Osteoblast (primary cell): ENCODE results near the gene FAXC. TPM values are rescaled to one million over a fixed set of nuclear protein-coding genes. Genes with fewer than 3 reads are reported as not detected.

ENCODE experiments used
- DNase-seq: peaks from one replicate; pipeline ENCODE4 v3.0.0; 2011; ENCODE audit warnings: low spot score, mixed read lengths; ENCODE audit not compliant: insufficient read length; ENCODE audit errors: missing footprints
- H2AFZ ChIP-seq: 2 replicates; pipeline ENCODE4 v1.6.0; 2011; ENCODE audit warnings: mild to moderate bottlenecking, low read length
- H3K27ac ChIP-seq: 2 replicates; pipeline ENCODE4 v1.5.1; 2011; ENCODE audit warnings: mild to moderate bottlenecking, low read depth, low read length, moderate library complexity
- H3K27me3 ChIP-seq: 2 replicates; pipeline ENCODE4 v1.6.0; 2012; ENCODE audit warnings: mild to moderate bottlenecking, control low read depth, inconsistent platforms, low read length, moderate library complexity; ENCODE audit not compliant: insufficient read depth
- H3K36me3 ChIP-seq: 2 replicates; pipeline ENCODE4 v1.5.1; 2011; ENCODE audit warnings: mild to moderate bottlenecking, low read length, control low read depth, moderate library complexity; ENCODE audit not compliant: insufficient read depth
- H3K4me1 ChIP-seq: 2 replicates; pipeline ENCODE4 v1.5.1; 2011; ENCODE audit warnings: mild to moderate bottlenecking, low read length, control low read depth, moderate library complexity; ENCODE audit not compliant: insufficient read depth
- H3K4me2 ChIP-seq: 2 replicates; pipeline ENCODE4 v1.6.0; 2011; ENCODE audit warnings: mild to moderate bottlenecking, low read length; ENCODE audit not compliant: insufficient read depth
- H3K4me3 ChIP-seq: fragments of 200-600 bp; sonication (generic); 3 replicates; pipeline ENCODE4 v1.5.1; 2012; ENCODE audit warnings: mild to moderate bottlenecking, low read length, inconsistent platforms; ENCODE audit not compliant: insufficient read depth
- H3K79me2 ChIP-seq: 2 replicates; pipeline ENCODE4 v1.6.0; 2012; ENCODE audit warnings: mild to moderate bottlenecking, low read length, control low read depth, inconsistent platforms; ENCODE audit not compliant: insufficient read depth
- H3K9me3 ChIP-seq: 2 replicates; pipeline ENCODE4 v1.5.1; 2011; ENCODE audit warnings: low read depth, low read length, control low read depth
- H4K20me1 ChIP-seq: 2 replicates; pipeline ENCODE4 v1.6.0; 2012; ENCODE audit warnings: mild to moderate bottlenecking, low read length, control low read depth; ENCODE audit not compliant: insufficient read depth
- total RNA-seq: library from RNA; depleted of rRNA; stranded (reverse); fragments of >200 nt; gene quantifications from 2 replicates; pipeline ENCODE4 v1.2.3, GENCODE V29; 2012
- TF ChIP-seq, protein P1 (sequence below): IDR thresholded peaks from 2 replicates; pipeline ENCODE4 v1.5.1; 2011; ENCODE audit warnings: mild to moderate bottlenecking, low read depth, low read length, moderate library complexity; ENCODE audit errors: extremely low read depth

Gene FAXC
- total RNA-seq, 1 donor: 1.1 TPM

DNA sequence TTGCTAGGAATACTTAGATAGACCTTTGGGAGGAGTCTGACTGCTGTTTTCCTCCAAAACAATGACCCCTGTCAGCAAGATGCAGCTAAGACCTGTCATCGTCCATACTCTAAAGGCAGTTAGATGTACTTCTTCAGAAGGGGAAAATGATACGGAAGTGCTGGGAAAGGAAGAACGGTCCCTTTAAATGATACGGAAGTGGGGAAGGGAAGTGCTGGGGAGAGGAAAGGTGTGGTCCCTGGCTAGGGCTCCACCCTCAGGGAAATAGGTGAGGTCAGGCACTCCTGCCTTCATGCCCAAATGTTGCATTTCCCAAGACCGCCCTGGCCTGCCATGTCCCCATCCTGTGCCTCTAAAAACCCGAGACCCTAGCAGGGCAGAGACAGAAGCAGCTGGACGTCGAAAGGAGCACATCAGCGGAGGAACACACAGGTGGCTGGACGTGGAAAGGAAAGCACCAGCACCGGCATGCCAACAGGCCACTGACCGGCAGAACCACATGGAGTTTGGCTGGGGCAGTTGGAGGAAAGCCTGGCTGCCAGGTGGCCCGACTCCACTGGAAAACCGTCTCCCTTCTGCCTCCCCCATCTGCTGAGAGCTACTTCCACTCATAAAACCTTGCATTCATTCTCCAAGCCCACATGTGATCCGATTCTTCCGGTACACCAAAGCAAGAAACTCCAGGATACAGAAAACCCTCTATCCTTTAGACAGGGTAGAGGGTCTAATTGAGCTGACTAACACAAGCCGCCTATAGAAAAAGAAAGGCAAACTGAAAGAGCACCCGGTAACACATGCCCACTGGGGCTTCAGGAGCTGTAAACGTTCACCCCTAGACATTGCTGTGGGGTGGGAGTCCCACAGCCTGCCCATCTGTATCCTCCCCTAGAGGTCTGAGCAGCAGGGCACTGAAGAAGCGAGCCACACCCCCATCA is 94.6 kb downstream of the FAXC start:
- H3K27me3 ChIP-seq: no peaks in the 10 kb centered on the region
- no peak overlapping the region for H2AFZ ChIP-seq
- H3K4me2 ChIP-seq: no peak overlapping the region
- no peaks in the 10 kb centered on the region for H3K9me3 ChIP-seq
- DNase-seq: no peak
- H4K20me1 ChIP-seq: no peaks in the 10 kb centered on the region
- H3K36me3 ChIP-seq: no peaks in the 10 kb centered on the region
- no peak overlapping the region for H3K4me3 ChIP-seq
- H3K27ac ChIP-seq: no peak overlapping the region
- TF ChIP-seq, protein P1, sequence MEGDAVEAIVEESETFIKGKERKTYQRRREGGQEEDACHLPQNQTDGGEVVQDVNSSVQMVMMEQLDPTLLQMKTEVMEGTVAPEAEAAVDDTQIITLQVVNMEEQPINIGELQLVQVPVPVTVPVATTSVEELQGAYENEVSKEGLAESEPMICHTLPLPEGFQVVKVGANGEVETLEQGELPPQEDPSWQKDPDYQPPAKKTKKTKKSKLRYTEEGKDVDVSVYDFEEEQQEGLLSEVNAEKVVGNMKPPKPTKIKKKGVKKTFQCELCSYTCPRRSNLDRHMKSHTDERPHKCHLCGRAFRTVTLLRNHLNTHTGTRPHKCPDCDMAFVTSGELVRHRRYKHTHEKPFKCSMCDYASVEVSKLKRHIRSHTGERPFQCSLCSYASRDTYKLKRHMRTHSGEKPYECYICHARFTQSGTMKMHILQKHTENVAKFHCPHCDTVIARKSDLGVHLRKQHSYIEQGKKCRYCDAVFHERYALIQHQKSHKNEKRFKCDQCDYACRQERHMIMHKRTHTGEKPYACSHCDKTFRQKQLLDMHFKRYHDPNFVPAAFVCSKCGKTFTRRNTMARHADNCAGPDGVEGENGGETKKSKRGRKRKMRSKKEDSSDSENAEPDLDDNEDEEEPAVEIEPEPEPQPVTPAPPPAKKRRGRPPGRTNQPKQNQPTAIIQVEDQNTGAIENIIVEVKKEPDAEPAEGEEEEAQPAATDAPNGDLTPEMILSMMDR: no peak
- no peaks in the 10 kb centered on the region for H3K4me1 ChIP-seq
- no peaks in the 10 kb centered on the region for H3K79me2 ChIP-seq

DNA sequence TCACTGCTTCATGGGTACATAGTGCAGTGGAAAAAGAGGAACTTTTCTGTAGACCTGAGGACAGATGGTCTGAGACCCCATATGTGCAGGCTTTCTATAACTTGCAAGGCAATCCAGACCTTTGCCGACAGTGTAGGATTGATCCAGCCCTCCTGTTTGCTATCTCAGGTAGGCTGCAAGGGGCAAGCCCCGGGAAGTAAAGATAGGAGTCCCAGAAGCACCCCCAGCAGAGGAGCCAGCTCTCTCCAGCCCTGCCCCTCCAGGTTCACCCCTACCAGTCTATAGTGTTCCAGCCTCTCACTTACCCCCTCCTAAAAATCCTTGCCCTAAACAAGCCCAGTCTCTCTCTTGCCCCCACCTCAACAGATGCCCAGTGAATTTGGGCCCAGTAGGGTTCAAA is 96.2 kb downstream of the FAXC start:
- no peaks in the 10 kb centered on the region for H3K9me3 ChIP-seq
- TF ChIP-seq, protein P1: no peak

DNA sequence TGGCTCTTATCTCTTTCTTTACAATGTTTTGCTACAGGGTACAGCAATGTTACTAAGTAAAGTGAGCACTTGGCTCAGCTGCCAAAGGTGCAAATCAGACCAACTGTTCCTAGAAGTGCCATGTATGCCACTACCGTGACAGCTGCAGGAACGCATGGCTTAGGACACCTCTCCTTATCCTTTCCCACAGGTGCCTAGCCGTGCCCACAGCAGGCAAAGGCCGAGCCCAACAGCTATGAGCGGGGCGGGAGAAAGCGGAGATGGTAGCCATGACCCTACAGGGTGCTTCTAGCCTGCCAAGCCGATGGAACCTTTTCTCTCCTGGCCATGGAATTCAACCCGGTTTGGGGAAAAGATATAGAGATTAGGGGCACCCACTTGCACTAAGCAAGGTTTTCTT is 97.1 kb downstream of the FAXC start:
- DNase-seq: no peak
- Histone ChIP-seq H3K4me2 (no peak overlapping the region), H4K20me1 (no peaks in the 10 kb centered on the region), H3K79me2 (no peaks in the 10 kb centered on the region), H2AFZ (no peak overlapping the region), H3K27ac (no peak overlapping the region), H3K36me3 (no peaks in the 10 kb centered on the region), H3K9me3 (no peaks in the 10 kb centered on the region), H3K27me3 (no peaks in the 10 kb centered on the region), H3K4me3 (no peak overlapping the region), H3K4me1 (no peaks in the 10 kb centered on the region)
- TF ChIP-seq, protein P1: no peak

More for the DNA sequence above, 96.2 kb downstream of the FAXC start:
- Histone ChIP-seq H2AFZ (no peak overlapping the region), H3K36me3 (no peaks in the 10 kb centered on the region), H3K27me3 (no peaks in the 10 kb centered on the region), H3K27ac (no peak overlapping the region), H3K4me2 (no peak overlapping the region), H4K20me1 (no peaks in the 10 kb centered on the region), H3K79me2 (no peaks in the 10 kb centered on the region), H3K4me3 (no peak overlapping the region), H3K4me1 (no peaks in the 10 kb centered on the region)
- no peak for DNase-seq

DNA sequence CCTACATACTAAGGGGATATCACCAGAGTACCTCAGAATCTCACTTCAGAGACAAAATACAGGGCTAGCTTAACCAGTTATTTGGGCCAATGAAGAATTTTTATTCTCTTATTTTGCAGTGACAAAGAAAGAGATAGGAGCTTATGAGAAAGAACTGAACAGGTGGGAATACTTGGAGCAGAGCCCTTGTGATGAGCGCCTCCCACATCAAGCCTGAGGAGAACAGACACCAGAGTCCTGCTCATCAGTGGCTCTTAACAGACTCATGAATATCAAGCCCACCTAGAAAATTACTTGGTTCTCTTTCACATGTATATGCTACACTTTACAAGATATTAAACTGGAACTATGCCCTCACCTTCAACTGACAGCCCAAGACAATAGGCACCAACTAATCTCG is 99.0 kb downstream of the FAXC start:
- no peaks in the 10 kb centered on the region for H3K36me3 ChIP-seq
- H3K9me3 ChIP-seq: no peaks in the 10 kb centered on the region
- H3K4me3 ChIP-seq: no peak overlapping the region
- no peak overlapping the region for H3K4me2 ChIP-seq
- H3K27ac ChIP-seq: no peak overlapping the region
- no peaks in the 10 kb centered on the region for H3K4me1 ChIP-seq
- no peak for DNase-seq
- H3K27me3 ChIP-seq: no peaks in the 10 kb centered on the region
- H3K79me2 ChIP-seq: no peaks in the 10 kb centered on the region
- H4K20me1 ChIP-seq: no peaks in the 10 kb centered on the region
- H2AFZ ChIP-seq: no peak overlapping the region
- TF ChIP-seq, protein P1: no peak
